HK-2 (cell line): Measurements from ENCODE around the gene GAGE12J.
"Not testable (repeated sequence)": the region's sequence is repeated elsewhere in the genome, so short reads cannot be mapped to it uniquely, and the experiment has no call there.

ENCODE experiments used
- DNase-seq: peaks from one replicate; pipeline ENCODE4 v3.0.0-alpha.2; 2018; ENCODE audit not compliant: unreplicated experiment

The GAGE12J gene

GRCh38 chrX:49310371-49310770 is 11.5 kb upstream of the GAGE12J start:
- no peak for DNase-seq

GRCh38 chrX:49312176-49312575 is 9.7 kb upstream of the GAGE12J start:
- no peak for DNase-seq

GRCh38 chrX:49316085-49316484 is 5.8 kb upstream of the GAGE12J start:
- no peak for DNase-seq

- not testable (repeated sequence) for DNase-seq
Measured at GRCh38 chrX:49322266-49322665, 429 bp downstream of the GAGE12J start.

- not testable (repeated sequence) for DNase-seq
Measured at GRCh38 chrX:49323735-49324134, 1.9 kb downstream of the GAGE12J start.

GRCh38 chrX:49330421-49330820 is 8.6 kb downstream of the GAGE12J start:
- DNase-seq: not testable (repeated sequence)

GRCh38 chrX:49331282-49331681 is 9.4 kb downstream of the GAGE12J start, which contains the start of gene GAGE13:
GAGE13 (plus strand) TSS chrX:49331582; CDS start chrX:49332738, 1,156 bp downstream.
- DNase-seq: not testable (repeated sequence)

- not testable (repeated sequence) for DNase-seq
Measured at GRCh38 chrX:49331841-49332240, 10.0 kb downstream of the GAGE12J start.

- not testable (repeated sequence) for DNase-seq
Measured at GRCh38 chrX:49341449-49341848, 19.6 kb downstream of the GAGE12J start.

GRCh38 chrX:49344496-49345175 is 22.8 kb downstream of the GAGE12J start:
- not testable (repeated sequence) for DNase-seq

- DNase-seq: not testable (repeated sequence)
Measured at GRCh38 chrX:49345402-49345801, 23.6 kb downstream of the GAGE12J start.

- not testable (repeated sequence) for DNase-seq
Measured at GRCh38 chrX:49346150-49346549, 24.3 kb downstream of the GAGE12J start.
